Measurements from ENCODE around the gene PRDM16.

DNA sequence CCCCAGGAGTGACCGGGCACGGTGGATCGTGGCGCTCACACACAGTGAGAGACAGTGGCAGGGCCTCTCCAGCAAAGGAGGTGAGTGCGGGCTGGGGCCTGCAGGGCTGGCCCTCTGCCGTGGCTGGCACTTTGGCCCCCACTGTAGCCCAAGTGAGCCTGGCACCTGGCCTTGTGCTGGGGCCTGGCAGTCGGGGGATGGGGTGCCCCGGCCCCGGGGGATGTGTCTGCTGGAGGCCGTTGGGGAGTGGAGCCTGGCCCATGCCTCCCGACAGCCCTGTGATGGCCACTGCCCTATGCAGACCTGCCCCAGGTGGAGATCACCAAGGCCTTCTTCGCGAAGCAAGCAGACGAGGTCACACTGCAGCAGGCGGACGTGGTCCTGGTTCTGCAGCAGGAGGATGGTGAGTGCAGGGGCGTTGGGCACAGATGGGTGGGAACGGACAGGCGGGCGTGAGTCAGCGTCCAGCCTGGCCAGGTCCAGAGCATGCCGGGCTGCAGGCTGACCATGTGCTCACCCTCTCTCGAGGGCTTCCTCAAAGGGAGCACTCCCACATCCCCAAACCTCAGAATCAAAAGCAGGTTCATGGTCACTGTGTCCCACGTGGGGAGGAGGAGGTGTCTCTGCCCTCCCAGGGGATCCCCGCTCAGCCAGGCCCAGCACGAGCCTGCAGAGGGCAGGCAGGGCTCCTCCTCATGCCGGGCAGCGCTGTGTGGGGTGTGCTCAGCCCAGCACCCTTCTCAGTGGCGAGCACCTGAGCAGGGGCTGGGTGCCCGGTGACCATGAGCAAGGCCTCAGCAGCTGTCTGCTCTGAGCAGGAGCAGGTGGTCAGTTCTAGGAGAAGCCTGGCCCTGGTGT lies 410.7 kb downstream of the PRDM16 start:
- TF ChIP-seq, protein P1, sequence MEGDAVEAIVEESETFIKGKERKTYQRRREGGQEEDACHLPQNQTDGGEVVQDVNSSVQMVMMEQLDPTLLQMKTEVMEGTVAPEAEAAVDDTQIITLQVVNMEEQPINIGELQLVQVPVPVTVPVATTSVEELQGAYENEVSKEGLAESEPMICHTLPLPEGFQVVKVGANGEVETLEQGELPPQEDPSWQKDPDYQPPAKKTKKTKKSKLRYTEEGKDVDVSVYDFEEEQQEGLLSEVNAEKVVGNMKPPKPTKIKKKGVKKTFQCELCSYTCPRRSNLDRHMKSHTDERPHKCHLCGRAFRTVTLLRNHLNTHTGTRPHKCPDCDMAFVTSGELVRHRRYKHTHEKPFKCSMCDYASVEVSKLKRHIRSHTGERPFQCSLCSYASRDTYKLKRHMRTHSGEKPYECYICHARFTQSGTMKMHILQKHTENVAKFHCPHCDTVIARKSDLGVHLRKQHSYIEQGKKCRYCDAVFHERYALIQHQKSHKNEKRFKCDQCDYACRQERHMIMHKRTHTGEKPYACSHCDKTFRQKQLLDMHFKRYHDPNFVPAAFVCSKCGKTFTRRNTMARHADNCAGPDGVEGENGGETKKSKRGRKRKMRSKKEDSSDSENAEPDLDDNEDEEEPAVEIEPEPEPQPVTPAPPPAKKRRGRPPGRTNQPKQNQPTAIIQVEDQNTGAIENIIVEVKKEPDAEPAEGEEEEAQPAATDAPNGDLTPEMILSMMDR (conservative IDR thresholded peaks at IDR 0.05; ENCODE audit: low read depth, low read length) = no peak
- no peak for TF ChIP-seq EZH2 (IDR thresholded peaks at IDR 0.05; ENCODE audit: low read length, unreplicated experiment)
